Fibroblast of pulmonary artery (primary cell): ENCODE data around the gene CSMD2.

ENCODE experiments used
- DNase-seq: peaks from one replicate; pipeline ENCODE4 v3.0.0-alpha.2; 2010; ENCODE audit warnings: low read depth
- H3K4me3 ChIP-seq: replicated peaks from 2 replicates; pipeline ENCODE4 v1.5.1; 2011; ENCODE audit warnings: low read depth, mild to moderate bottlenecking, control low read depth, low read length, moderate library complexity
- CTCF ChIP-seq: IDR thresholded peaks from 2 replicates; pipeline ENCODE4 v1.5.1; 2011; ENCODE audit warnings: mild to moderate bottlenecking, control low read depth, low read length, inconsistent platforms; ENCODE audit errors: missing control alignments

The CSMD2 gene

GRCh38 chr1:33575324-33575879 is 589.6 kb downstream of the CSMD2 start:
- H3K4me3 ChIP-seq: no peak overlapping the region
- DNase-seq: no peak
- TF ChIP-seq CTCF: no peak

GRCh38 chr1:33573661-33574060 is 591.4 kb downstream of the CSMD2 start:
- DNase-seq: no peak
- no peak for TF ChIP-seq CTCF
- H3K4me3 ChIP-seq: no peak overlapping the region

- H3K4me3 ChIP-seq: no peak overlapping the region
- DNase-seq: no peak
- no peak for TF ChIP-seq CTCF
These were observed 592.6 kb downstream of the CSMD2 start for GRCh38 chr1:33572387-33572786.

- no peak for TF ChIP-seq CTCF
- DNase-seq: no peak
- no peak overlapping the region for H3K4me3 ChIP-seq
These were observed 595.7 kb downstream of the CSMD2 start for GRCh38 chr1:33569331-33569730.

- DNase-seq: no peak
- TF ChIP-seq CTCF: no peak
- no peak overlapping the region for H3K4me3 ChIP-seq
These were observed 601.3 kb downstream of the CSMD2 start for GRCh38 chr1:33563699-33564098.

GRCh38 chr1:33562563-33562962 is 602.5 kb downstream of the CSMD2 start:
- TF ChIP-seq CTCF: no peak
- H3K4me3 ChIP-seq: no peak overlapping the region
- no peak for DNase-seq

- TF ChIP-seq CTCF: no peak
- DNase-seq: no peak
- no peak overlapping the region for H3K4me3 ChIP-seq
These were observed 603.5 kb downstream of the CSMD2 start for GRCh38 chr1:33561576-33561975.
